ENCODE data around the gene SPEM2.
"Not testable (repeated sequence)": the region's sequence is repeated elsewhere in the genome, so short reads cannot be mapped to it uniquely, and the experiment has no call there.

The SPEM2 gene

DNA sequence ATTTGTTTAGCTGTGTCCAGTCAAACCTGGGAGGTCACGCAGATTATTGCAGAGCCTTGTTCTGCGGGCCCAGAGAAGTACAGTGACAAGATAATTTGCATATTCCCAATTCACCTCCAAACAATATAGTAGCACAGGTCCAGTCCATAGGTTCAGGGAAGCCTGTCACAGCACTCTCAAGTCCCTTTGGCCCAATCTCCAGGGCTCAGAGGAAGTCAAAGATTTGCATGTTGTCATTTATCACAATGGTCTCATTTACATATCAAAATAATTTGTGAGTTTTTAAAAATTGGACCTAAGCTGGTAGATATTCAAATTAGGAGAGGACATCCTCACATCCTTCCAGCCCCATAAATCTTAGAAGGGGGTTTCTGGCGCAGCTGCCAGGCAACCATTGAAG, 42.1 kb downstream of the SPEM2 start:
- DNase-seq (ENCODE audit: low spot score) = no peak
- in situ Hi-C loops (cut with MboI; ENCODE audit: low pct_unique_long_range_greater_than_20kb, low sequenced_read_pairs, unreplicated experiment) = no loop called here
- TF ChIP-seq, protein P1, sequence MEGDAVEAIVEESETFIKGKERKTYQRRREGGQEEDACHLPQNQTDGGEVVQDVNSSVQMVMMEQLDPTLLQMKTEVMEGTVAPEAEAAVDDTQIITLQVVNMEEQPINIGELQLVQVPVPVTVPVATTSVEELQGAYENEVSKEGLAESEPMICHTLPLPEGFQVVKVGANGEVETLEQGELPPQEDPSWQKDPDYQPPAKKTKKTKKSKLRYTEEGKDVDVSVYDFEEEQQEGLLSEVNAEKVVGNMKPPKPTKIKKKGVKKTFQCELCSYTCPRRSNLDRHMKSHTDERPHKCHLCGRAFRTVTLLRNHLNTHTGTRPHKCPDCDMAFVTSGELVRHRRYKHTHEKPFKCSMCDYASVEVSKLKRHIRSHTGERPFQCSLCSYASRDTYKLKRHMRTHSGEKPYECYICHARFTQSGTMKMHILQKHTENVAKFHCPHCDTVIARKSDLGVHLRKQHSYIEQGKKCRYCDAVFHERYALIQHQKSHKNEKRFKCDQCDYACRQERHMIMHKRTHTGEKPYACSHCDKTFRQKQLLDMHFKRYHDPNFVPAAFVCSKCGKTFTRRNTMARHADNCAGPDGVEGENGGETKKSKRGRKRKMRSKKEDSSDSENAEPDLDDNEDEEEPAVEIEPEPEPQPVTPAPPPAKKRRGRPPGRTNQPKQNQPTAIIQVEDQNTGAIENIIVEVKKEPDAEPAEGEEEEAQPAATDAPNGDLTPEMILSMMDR (IDR thresholded peaks at IDR 0.05; ENCODE audit: extremely low read depth, insufficient read depth, missing control alignments) = no peak

DNA sequence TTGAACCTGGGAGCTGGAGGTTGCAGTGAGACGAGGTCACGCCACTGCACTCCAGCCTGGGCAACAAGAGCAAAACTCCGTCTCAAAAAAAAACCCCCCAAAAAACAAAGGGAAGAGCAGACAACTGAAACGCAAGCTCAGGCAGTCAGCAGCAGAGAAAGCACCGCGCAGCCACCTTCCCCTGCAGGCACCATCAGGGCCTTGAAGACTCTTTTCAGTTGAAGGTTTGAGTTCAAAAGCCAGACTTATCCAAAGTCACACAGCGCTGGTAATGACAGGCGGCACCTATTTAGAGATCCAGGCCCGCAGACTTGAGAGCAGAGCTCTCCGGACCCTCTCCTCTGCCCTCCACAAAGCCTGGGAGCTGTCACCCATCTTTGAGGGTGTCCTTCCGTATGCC, 42.9 kb downstream of the SPEM2 start:
- in situ Hi-C loops (cut with MboI; ENCODE audit: low pct_unique_long_range_greater_than_20kb, low sequenced_read_pairs, unreplicated experiment) = no loop called here
- no peak for DNase-seq (ENCODE audit: low spot score)
- TF ChIP-seq, protein P1 (IDR thresholded peaks at IDR 0.05; ENCODE audit: extremely low read depth, insufficient read depth, missing control alignments) = no peak

DNA sequence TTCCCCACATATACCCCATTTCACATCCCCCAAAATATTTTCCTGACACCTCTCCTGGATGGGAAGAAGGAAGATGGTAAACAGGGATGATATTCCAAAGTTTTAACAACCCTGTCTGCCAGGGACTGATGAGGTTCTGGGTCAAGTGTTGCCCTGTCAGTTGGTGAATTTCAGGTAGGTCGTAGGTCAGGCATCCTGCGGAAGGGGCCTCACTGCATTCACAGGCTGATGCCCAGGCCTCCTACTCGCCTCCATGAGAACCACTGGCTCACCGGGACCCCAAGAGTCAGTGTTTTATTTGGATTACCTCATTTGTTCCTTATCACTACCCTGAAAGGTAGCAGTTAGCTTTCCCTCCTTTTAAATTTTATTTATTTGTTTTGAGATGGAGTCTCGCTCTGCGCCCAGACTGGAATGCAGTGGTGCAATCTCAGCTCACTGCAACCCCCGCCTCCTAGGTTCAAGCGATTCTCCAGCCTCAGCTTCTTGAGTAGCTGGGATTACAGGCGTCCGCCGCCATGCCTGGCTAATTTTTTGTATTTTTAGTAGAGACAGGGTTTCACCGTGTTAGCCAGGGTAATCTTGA, 43.5 kb downstream of the SPEM2 start:
- in situ Hi-C loops (cut with MboI; ENCODE audit: low pct_unique_long_range_greater_than_20kb, low sequenced_read_pairs, unreplicated experiment) = no loop called here
- no peak for DNase-seq (ENCODE audit: low spot score)
- TF ChIP-seq, protein P1 (IDR thresholded peaks at IDR 0.05; ENCODE audit: extremely low read depth, insufficient read depth, missing control alignments) = no peak

GRCh38 chr17:7469843-7470242, 44.4 kb downstream of the SPEM2 start:
- in situ Hi-C loops (cut with MboI; ENCODE audit: low pct_unique_long_range_greater_than_20kb, low sequenced_read_pairs, unreplicated experiment); DNase-seq (ENCODE audit: low spot score): not testable (repeated sequence)

- in situ Hi-C loops (cut with MboI; ENCODE audit: low pct_unique_long_range_greater_than_20kb, low sequenced_read_pairs, unreplicated experiment); DNase-seq (ENCODE audit: low spot score): not testable (repeated sequence)
These were observed 45.1 kb downstream of the SPEM2 start for GRCh38 chr17:7470457-7470973.

DNA sequence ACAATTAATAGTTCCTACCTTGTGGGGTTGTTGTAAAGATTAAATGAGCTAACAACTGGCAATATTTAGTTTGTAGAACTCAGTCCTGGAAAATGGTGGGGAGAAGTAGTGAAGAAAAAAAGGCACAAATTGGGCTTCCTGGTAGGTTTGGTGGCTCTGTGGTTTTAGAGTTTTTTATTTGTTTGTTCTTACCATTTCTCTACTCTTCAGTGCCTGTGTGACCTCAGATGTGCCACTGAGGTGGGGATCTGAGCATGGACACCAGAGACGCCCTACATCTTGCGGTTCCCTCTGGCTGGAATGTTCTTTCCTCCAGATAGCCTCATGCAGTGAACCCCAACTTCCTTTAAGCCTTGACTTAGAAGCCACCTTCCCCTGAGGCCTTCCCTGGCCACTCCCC, 46.3 kb downstream of the SPEM2 start:
- TF ChIP-seq, protein P1 (IDR thresholded peaks at IDR 0.05; ENCODE audit: extremely low read depth, insufficient read depth, missing control alignments) = no peak
- DNase-seq (ENCODE audit: low spot score) = no peak
- in situ Hi-C loops (cut with MboI; ENCODE audit: low pct_unique_long_range_greater_than_20kb, low sequenced_read_pairs, unreplicated experiment) = no loop called here

DNA sequence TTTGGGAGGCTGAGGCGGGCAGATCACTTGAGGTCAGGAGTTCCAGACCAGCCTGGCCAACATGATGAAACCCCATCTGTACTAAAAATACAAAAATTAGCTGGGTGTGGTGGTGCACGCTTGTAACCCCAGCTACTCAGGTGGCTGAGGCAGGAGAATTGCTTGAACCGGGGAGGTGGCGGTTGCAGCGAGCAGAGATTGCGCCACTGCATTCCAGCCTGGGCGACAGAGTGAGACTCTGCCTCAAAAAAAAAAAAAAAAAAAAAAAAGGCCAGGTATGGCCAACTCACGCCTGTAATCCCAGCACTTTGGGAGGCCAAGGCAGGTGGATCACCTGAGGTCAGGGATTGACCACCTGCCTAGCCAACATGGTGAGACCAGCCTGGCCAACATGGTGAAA, 49.4 kb downstream of the SPEM2 start:
- in situ Hi-C loops (cut with MboI; ENCODE audit: low pct_unique_long_range_greater_than_20kb, low sequenced_read_pairs, unreplicated experiment); DNase-seq (ENCODE audit: low spot score): not testable (repeated sequence)

DNA sequence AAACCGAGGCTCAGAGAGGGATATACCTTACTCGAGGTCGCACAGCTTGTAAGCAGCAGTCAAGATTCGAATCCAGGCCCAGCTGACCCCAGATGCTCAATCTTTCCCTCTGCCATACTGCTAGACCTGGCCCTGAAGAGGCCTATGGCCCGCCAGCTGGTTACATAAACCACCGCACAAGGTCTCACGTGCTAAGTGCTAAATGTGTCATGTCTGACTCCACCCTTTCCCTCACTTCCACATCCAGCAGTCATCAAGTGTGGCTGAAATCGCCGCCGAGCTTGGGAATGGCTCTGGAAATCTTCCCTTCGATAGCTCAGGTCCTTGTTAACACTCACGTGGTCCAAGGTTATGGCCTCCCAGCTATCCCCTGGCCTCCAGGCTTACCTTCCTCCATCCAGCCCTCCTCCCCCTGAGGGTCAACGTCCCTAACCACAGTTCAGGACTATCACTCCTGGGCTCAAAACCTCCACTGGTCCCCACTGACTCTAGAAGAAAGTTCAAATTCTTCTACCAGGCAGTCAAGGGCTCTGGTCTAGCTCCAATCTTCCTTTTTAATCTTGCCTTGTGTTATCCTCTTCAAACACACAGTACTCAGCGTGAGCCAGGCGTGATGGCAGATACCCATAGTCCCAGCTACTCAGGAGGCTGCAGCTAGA, 50.5 kb downstream of the SPEM2 start:
- DNase-seq (ENCODE audit: low spot score) = no peak
- in situ Hi-C loops (cut with MboI; ENCODE audit: low pct_unique_long_range_greater_than_20kb, low sequenced_read_pairs, unreplicated experiment) = no loop called here
- TF ChIP-seq, protein P1 (IDR thresholded peaks at IDR 0.05; ENCODE audit: extremely low read depth, insufficient read depth, missing control alignments) = no peak

All from GM13977 (cell line).